HCT116 (cell line): ENCODE measurements around the gene PACRG. TPM values are rescaled to one million over a fixed set of nuclear protein-coding genes. Genes with fewer than 3 reads are reported as not detected.

Experiments
- ATAC-seq: fragments of 200-7000 bp; cut with Tn5 transposase; 2 replicates; pipeline ENCODE4 v1.9.1; 2020; ENCODE audit warnings: mild to moderate bottlenecking, moderate library complexity
- BruUV-seq: library from RNA; stranded (reverse); fragments of 400-500 nt; replicated peaks from 2 replicates; lab custom pipeline; 2021; lab: Mats Ljungman, UMichigan
- CTCF ChIA-PET: fragments of 300-600 bp; sonication (Branson Sonifier 250); formaldehyde crosslinking; loops from one replicate; lab custom pipeline; 2021; ENCODE audit warnings: antibody characterized with exemption; lab: Charles Lee
- POLR2A ChIA-PET: fragments of 300-600, 350-600 bp; sonication (Branson Sonifier 250); formaldehyde crosslinking; loops from one replicate; lab custom pipeline; 2021; ENCODE audit warnings: antibody characterized with exemption; lab: Charles Lee
- RAD21 ChIA-PET, 2 experiments: fragments of 300-600 bp; sonication (Branson Sonifier 250); formaldehyde crosslinking; loops; one replicate each; lab custom pipeline; 2023; ENCODE audit warnings: low total read pairs in 2 of 2; ENCODE audit not compliant: uncharacterized antibody in 2 of 2, unreplicated experiment in 2 of 2, low non-redundant PET in 1 of 2; lab: Charles Lee
- DNase-seq: peaks from one replicate; pipeline ENCODE4 v3.0.0-alpha.2; 2010; ENCODE audit warnings: low read depth, low spot score
- H2AFZ ChIP-seq: fragments of 200-600 bp; shearing (Covaris generic), sonication (generic); 2 replicates; pipeline ENCODE4 v1.6.1; 2017; ENCODE audit warnings: low read depth, mixed run types, mixed read lengths, antibody characterized with exemption, low read length; ENCODE audit not compliant: poor library complexity, severe bottlenecking
- H3K27ac ChIP-seq: 2 replicates; pipeline ENCODE4 v1.5.1; 2012; ENCODE audit warnings: low read depth, low read length
- H3K27me3 ChIP-seq: fragments of 200-600 bp; sonication (generic); 2 replicates; pipeline ENCODE4 v1.6.1; 2016; ENCODE audit warnings: mixed run types, low read length, mixed read lengths; ENCODE audit not compliant: insufficient read depth
- H3K36me3 ChIP-seq, 2 experiments: fragments of 200-500 bp in 1 of 2; fragments of 200-600 bp in 1 of 2; sonication (Bioruptor generic) in 1 of 2; sonication (generic) in 1 of 2; 2 replicates each; pipeline versions ENCODE4 v1.5.1 to v1.6.1; 2014 to 2016; ENCODE audit warnings: low read length in 2 of 2, inconsistent platforms in 1 of 2, mixed read lengths in 1 of 2, mixed run types in 1 of 2; ENCODE audit not compliant: insufficient read depth in 2 of 2, control insufficient read depth in 1 of 2
- H3K4me1 ChIP-seq, 2 experiments: fragments of 200-600 bp in 1 of 2; sonication (generic) in 1 of 2; 2 replicates each; pipeline versions ENCODE4 v1.5.1 to v1.6.1; 2012 to 2017; ENCODE audit warnings: low read length in 2 of 2, inconsistent platforms in 1 of 2, mild to moderate bottlenecking in 1 of 2, mixed read lengths in 1 of 2, mixed run types in 1 of 2, moderate library complexity in 1 of 2; ENCODE audit not compliant: insufficient read depth in 2 of 2, control insufficient read depth in 1 of 2
- H3K4me2 ChIP-seq: fragments of 200-600 bp; sonication (generic); 2 replicates; pipeline ENCODE4 v1.6.1; 2017; ENCODE audit warnings: mixed run types, low read length, mixed read lengths
- H3K4me3 ChIP-seq, 2 experiments: fragments of 200-600 bp in 1 of 2; sonication (generic) in 1 of 2; replicated peaks in 1 of 2; 2 replicates each; pipeline ENCODE4 v1.5.1; 2011 to 2016; ENCODE audit warnings: low read length in 2 of 2, control low read depth in 1 of 2, low read depth in 1 of 2, mild to moderate bottlenecking in 1 of 2, mixed read lengths in 1 of 2, mixed run types in 1 of 2
- H3K79me2 ChIP-seq: fragments of 200-600 bp; sonication (generic); 2 replicates; pipeline ENCODE4 v1.6.1; 2017; ENCODE audit warnings: mild to moderate bottlenecking, mixed run types, low read length, moderate library complexity, mixed read lengths; ENCODE audit not compliant: insufficient read depth
- H3K9ac ChIP-seq: fragments of 200-600 bp; sonication (generic); 2 replicates; pipeline ENCODE4 v1.6.1; 2016; ENCODE audit warnings: low read length, mixed read lengths
- H3K9me2 ChIP-seq: fragments of 200-600 bp; sonication (generic), shearing (Covaris generic); 2 replicates; pipeline ENCODE4 v1.6.1; 2017; ENCODE audit warnings: mixed run types, mild to moderate bottlenecking, moderate library complexity; ENCODE audit not compliant: insufficient read depth
- H3K9me3 ChIP-seq, 2 experiments: fragments of 200-500 bp in 1 of 2; fragments of 200-600 bp in 1 of 2; sonication (Bioruptor generic) in 1 of 2; sonication (generic) in 1 of 2; 2 replicates each; pipeline ENCODE4 v1.6.1; 2014 to 2017; ENCODE audit warnings: low read length in 2 of 2, mixed read lengths in 2 of 2, inconsistent platforms in 1 of 2, low read depth in 1 of 2, mild to moderate bottlenecking in 1 of 2, mixed run types in 1 of 2, moderate library complexity in 1 of 2; ENCODE audit not compliant: control insufficient read depth in 1 of 2, insufficient read depth in 1 of 2
- H4K20me1 ChIP-seq: fragments of 200-600 bp; sonication (generic), shearing (Covaris generic); 2 replicates; pipeline ENCODE4 v1.6.1; 2017; ENCODE audit warnings: mixed run types, mild to moderate bottlenecking, moderate library complexity; ENCODE audit not compliant: insufficient read depth
- CBX3 ChIP-seq: IDR thresholded peaks from 2 replicates; pipeline ENCODE4 v1.6.1; 2012; ENCODE audit warnings: low read depth
- CEBPB ChIP-seq: IDR thresholded peaks from 2 replicates; pipeline ENCODE4 v1.6.1; 2012; ENCODE audit warnings: low read depth
- EGR1 ChIP-seq: IDR thresholded peaks from 2 replicates; pipeline ENCODE4 v1.6.1; 2012; ENCODE audit warnings: low read depth
- ELF1 ChIP-seq: IDR thresholded peaks from 2 replicates; pipeline ENCODE4 v1.6.1; 2012; ENCODE audit warnings: low read depth, borderline replicate concordance
- FOSL1 ChIP-seq: IDR thresholded peaks from 2 replicates; pipeline ENCODE4 v1.6.1; 2012; ENCODE audit warnings: low read depth
- POLR2A ChIP-seq: IDR thresholded peaks from 2 replicates; pipeline ENCODE4 v1.7.0; 2011; ENCODE audit warnings: borderline replicate concordance; ENCODE audit not compliant: insufficient read depth, insufficient read length; ENCODE audit errors: extremely low read depth
- RAD21 ChIP-seq: IDR thresholded peaks from 2 replicates; pipeline ENCODE4 v1.6.1; 2012; ENCODE audit warnings: low read depth, mild to moderate bottlenecking
- SIN3A ChIP-seq: IDR thresholded peaks from 2 replicates; pipeline ENCODE4 v1.6.1; 2012; ENCODE audit warnings: low read depth
- SP1 ChIP-seq: IDR thresholded peaks from 2 replicates; pipeline ENCODE4 v1.6.1; 2012; ENCODE audit warnings: low read depth
- YY1 ChIP-seq: IDR thresholded peaks from 2 replicates; pipeline ENCODE4 v1.6.1; 2011; ENCODE audit warnings: low read length, low read depth, moderate library complexity, mild to moderate bottlenecking; ENCODE audit not compliant: insufficient replicate concordance; ENCODE audit errors: extremely low read depth
- ZFX ChIP-seq: fragments of 450-650 bp; IDR thresholded peaks from 2 replicates; pipeline ENCODE4 v1.6.1; 2017
- intact Hi-C: fragments of 100-400 bp; cut with micrococcal nuclease; formaldehyde crosslinking; loops from 2 replicates; pipeline ENCODE4 v1.10.0; 2022
- total RNA-seq: library from RNA; stranded (reverse); gene quantifications from one replicate; pipeline ENCODE4 v1.2.1, GENCODE V29; 2021; ENCODE audit not compliant: unreplicated experiment
- TF ChIP-seq, protein P1 (sequence below): IDR thresholded peaks from 2 replicates; pipeline ENCODE4 v1.6.1; 2012; ENCODE audit warnings: low read depth
- TF ChIP-seq, protein P2 (sequence below): IDR thresholded peaks from 2 replicates; pipeline ENCODE4 v1.6.1; 2012
- TF ChIP-seq, protein P3 (sequence below): IDR thresholded peaks from 2 replicates; pipeline ENCODE4 v1.6.1; 2011; ENCODE audit warnings: mild to moderate bottlenecking, low read length, moderate library complexity; ENCODE audit not compliant: insufficient replicate concordance; ENCODE audit errors: extremely low read depth

Gene PACRG
- total RNA-seq, 1 experiment from 2014 or later: 0.71 TPM

DNA sequence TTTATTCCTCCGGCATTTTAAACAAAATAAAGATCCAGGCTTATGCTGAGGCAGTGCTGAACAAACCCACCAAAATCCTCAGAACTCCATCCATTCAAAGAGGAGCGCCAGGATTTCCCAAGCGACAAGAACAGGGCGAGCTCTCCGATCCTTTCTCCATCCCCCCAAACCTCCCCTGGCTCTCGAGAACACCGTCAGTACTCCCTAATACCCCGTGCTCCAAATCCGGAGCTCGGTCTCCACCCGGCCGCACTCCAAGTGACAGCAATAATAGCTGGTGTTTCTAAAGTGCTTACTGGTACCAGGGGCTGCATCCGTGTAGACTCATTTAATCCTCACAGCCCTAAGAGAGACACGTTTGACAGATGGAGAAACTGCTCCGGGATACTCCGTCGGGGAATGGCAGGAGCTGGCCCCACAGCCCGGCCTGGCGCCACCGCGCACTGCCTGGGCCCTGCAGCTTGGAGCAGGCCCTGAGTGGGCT, 409.7 kb downstream of the PACRG start:
- no peak for DNase-seq
- H3K4me2 ChIP-seq: no peak overlapping the region
- H3K79me2 ChIP-seq: no peaks in the 10 kb centered on the region
- H3K9me2 ChIP-seq: no peaks in the 10 kb centered on the region
- ChIA-PET CTCF (no interaction called here), RAD21 (no interaction called here), POLR2A (no interaction called here)
- H3K4me3 ChIP-seq: no peak overlapping the region
- H4K20me1 ChIP-seq: no peaks in the 10 kb centered on the region
- no TSS peak for BruUV-seq
- no peaks in the 10 kb centered on the region for H3K4me1 ChIP-seq
- TF ChIP-seq, protein P1, sequence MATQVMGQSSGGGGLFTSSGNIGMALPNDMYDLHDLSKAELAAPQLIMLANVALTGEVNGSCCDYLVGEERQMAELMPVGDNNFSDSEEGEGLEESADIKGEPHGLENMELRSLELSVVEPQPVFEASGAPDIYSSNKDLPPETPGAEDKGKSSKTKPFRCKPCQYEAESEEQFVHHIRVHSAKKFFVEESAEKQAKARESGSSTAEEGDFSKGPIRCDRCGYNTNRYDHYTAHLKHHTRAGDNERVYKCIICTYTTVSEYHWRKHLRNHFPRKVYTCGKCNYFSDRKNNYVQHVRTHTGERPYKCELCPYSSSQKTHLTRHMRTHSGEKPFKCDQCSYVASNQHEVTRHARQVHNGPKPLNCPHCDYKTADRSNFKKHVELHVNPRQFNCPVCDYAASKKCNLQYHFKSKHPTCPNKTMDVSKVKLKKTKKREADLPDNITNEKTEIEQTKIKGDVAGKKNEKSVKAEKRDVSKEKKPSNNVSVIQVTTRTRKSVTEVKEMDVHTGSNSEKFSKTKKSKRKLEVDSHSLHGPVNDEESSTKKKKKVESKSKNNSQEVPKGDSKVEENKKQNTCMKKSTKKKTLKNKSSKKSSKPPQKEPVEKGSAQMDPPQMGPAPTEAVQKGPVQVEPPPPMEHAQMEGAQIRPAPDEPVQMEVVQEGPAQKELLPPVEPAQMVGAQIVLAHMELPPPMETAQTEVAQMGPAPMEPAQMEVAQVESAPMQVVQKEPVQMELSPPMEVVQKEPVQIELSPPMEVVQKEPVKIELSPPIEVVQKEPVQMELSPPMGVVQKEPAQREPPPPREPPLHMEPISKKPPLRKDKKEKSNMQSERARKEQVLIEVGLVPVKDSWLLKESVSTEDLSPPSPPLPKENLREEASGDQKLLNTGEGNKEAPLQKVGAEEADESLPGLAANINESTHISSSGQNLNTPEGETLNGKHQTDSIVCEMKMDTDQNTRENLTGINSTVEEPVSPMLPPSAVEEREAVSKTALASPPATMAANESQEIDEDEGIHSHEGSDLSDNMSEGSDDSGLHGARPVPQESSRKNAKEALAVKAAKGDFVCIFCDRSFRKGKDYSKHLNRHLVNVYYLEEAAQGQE: no peak
- TF ChIP-seq, protein P2, sequence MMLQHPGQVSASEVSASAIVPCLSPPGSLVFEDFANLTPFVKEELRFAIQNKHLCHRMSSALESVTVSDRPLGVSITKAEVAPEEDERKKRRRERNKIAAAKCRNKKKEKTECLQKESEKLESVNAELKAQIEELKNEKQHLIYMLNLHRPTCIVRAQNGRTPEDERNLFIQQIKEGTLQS: no peak
- TF ChIP-seq ZFX (no peak), CBX3 (no peak), YY1 (no peak), POLR2A (no peak), SIN3A (no peak), EGR1 (no peak), CEBPB (no peak), SP1 (no peak), FOSL1 (no peak), RAD21 (no peak), ELF1 (no peak)
- TF ChIP-seq, protein P3, sequence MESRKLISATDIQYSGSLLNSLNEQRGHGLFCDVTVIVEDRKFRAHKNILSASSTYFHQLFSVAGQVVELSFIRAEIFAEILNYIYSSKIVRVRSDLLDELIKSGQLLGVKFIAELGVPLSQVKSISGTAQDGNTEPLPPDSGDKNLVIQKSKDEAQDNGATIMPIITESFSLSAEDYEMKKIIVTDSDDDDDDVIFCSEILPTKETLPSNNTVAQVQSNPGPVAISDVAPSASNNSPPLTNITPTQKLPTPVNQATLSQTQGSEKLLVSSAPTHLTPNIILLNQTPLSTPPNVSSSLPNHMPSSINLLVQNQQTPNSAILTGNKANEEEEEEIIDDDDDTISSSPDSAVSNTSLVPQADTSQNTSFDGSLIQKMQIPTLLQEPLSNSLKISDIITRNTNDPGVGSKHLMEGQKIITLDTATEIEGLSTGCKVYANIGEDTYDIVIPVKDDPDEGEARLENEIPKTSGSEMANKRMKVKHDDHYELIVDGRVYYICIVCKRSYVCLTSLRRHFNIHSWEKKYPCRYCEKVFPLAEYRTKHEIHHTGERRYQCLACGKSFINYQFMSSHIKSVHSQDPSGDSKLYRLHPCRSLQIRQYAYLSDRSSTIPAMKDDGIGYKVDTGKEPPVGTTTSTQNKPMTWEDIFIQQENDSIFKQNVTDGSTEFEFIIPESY: no peak
- H2AFZ ChIP-seq: no peak overlapping the region
- H3K9me3 ChIP-seq: peaks cover 0 to 3% of the 10 kb centered on the region in 2 experiments; a peak in 1 of 4 replicates
- H3K36me3 ChIP-seq: no peaks in the 10 kb centered on the region
- H3K27ac ChIP-seq: no peak overlapping the region
- H3K27me3 ChIP-seq: no peaks in the 10 kb centered on the region
- no peak overlapping the region for H3K9ac ChIP-seq
- intact Hi-C loops: no loop called here
- no peak for ATAC-seq
